ENCODE measurements around the gene IGF2BP3.
"Not testable (repeated sequence)": the region's sequence is repeated elsewhere in the genome, so short reads cannot be mapped to it uniquely, and the experiment has no call there.

IGF2BP3 gene

GRCh38 chr7:23336086-23336485 is 134.2 kb downstream of the IGF2BP3 start:
- DNase-seq = no peak

- DNase-seq = no peak
Measured at GRCh38 chr7:23335621-23336020, 134.7 kb downstream of the IGF2BP3 start.

- DNase-seq = no peak
Measured at GRCh38 chr7:23335136-23335535, 135.2 kb downstream of the IGF2BP3 start.

- no peak for DNase-seq
Measured at GRCh38 chr7:23334482-23335056, 135.7 kb downstream of the IGF2BP3 start.

GRCh38 chr7:23333671-23334246 is 136.5 kb downstream of the IGF2BP3 start:
- DNase-seq = no peak

- no peak for DNase-seq
Measured at GRCh38 chr7:23332910-23333612, 137.2 kb downstream of the IGF2BP3 start.

- no peak for DNase-seq
Measured at GRCh38 chr7:23332193-23332592, 138.1 kb downstream of the IGF2BP3 start.

GRCh38 chr7:23331132-23331531 is 139.2 kb downstream of the IGF2BP3 start:
- no peak for DNase-seq

- DNase-seq = no peak
Measured at GRCh38 chr7:23315366-23315765, 154.9 kb downstream of the IGF2BP3 start.

- DNase-seq = not testable (repeated sequence)
Measured at GRCh38 chr7:23312141-23312540, 158.2 kb downstream of the IGF2BP3 start.

GRCh38 chr7:23308754-23309153 is 161.5 kb downstream of the IGF2BP3 start:
- DNase-seq = no peak

- DNase-seq = no peak
Measured at GRCh38 chr7:23306936-23307521, 163.3 kb downstream of the IGF2BP3 start.

GRCh38 chr7:23299770-23300300 is 170.5 kb downstream of the IGF2BP3 start:
- no peak for DNase-seq

- DNase-seq = peak; percentile 96
Measured at GRCh38 chr7:23298885-23299769, 171.2 kb downstream of the IGF2BP3 start, which contains the start of gene MALSU1. MALSU1 (plus strand) TSS chr7:23299339; CDS start chr7:23299353, 14 bp downstream.

- no peak for DNase-seq
Measured at GRCh38 chr7:23298141-23298881, 172.0 kb downstream of the IGF2BP3 start.

GRCh38 chr7:23295401-23295697 is 174.9 kb downstream of the IGF2BP3 start:
- DNase-seq = no peak

GRCh38 chr7:23294549-23295400 is 175.5 kb downstream of the IGF2BP3 start:
- no peak for DNase-seq

- DNase-seq = no peak
Measured at GRCh38 chr7:23293500-23294073, 176.7 kb downstream of the IGF2BP3 start.

- no peak for DNase-seq
Measured at GRCh38 chr7:23292623-23293022, 177.7 kb downstream of the IGF2BP3 start.

- DNase-seq = no peak
Measured at GRCh38 chr7:23291957-23292560, 178.2 kb downstream of the IGF2BP3 start.
